Peyer's patch (tissue), 4 donors: ENCODE data around the gene SLC2A4. TPM values are rescaled to one million over a fixed set of nuclear protein-coding genes. Genes with fewer than 3 reads are reported as not detected.
"Not testable (repeated sequence)": the region's sequence is repeated elsewhere in the genome, so short reads cannot be mapped to it uniquely, and the experiment has no call there.

Experiments used
- DNase-seq, 3 donors: peaks; one replicate each; pipeline ENCODE4 v3.0.0-alpha.2; 2017 to 2019
- H3K27ac ChIP-seq, 4 donors: fragments of 200-600 bp; sonication (generic); one replicate each; pipeline ENCODE4 v1.5.1; 2016 to 2019
- H3K27me3 ChIP-seq, 2 donors: fragments of 200-600 bp; sonication (generic); one replicate each; pipeline ENCODE4 v1.5.1; 2019
- H3K36me3 ChIP-seq, 3 donors: fragments of 200-600 bp; sonication (generic); one replicate each; pipeline ENCODE4 v1.5.1; 2016 to 2019
- H3K4me1 ChIP-seq, 4 donors: fragments of 200-600 bp; sonication (generic); one replicate each; pipeline ENCODE4 v1.5.1; 2016 to 2019
- H3K4me3 ChIP-seq, 4 donors: fragments of 200-600 bp; sonication (generic); 1 replicate in 3 of 4; 2 replicates in 1 of 4; pipeline ENCODE4 v1.5.1; 2016 to 2019; ENCODE audit warnings: mild to moderate bottlenecking in 1 of 4
- H3K9me3 ChIP-seq, 4 donors: fragments of 200-600 bp; sonication (generic); one replicate each; pipeline ENCODE4 v1.5.1; 2016 to 2019; ENCODE audit warnings: mild to moderate bottlenecking in 1 of 4
- CTCF ChIP-seq, 6 experiments: fragments of 450-650 bp in 4 of 6; fragments of 200-600 bp in 2 of 6; sonication (generic) in 1 of 6; IDR thresholded peaks; one replicate each; pipeline ENCODE4 v1.5.1; 2017 to 2019; ENCODE audit warnings: antibody characterized with exemption in 6 of 6, mild to moderate bottlenecking in 3 of 6, moderate library complexity in 1 of 6
- POLR2A ChIP-seq, 2 donors: fragments of 450-650 bp; IDR thresholded peaks; one replicate each; pipeline ENCODE4 v1.5.1; 2017; ENCODE audit warnings: antibody characterized with exemption in 2 of 2, mild to moderate bottlenecking in 2 of 2, moderate library complexity in 2 of 2
- total RNA-seq, 4 donors: library from RNA; depleted of rRNA; stranded (reverse); fragments of >200 nt; gene quantifications; one replicate each; pipeline ENCODE4 v1.1.0, GENCODE V29; 2016

The SLC2A4 gene
- total RNA-seq, 4 donors from 2014 or later = 1.1 to 7.6 (median 4.8) TPM; not detected in 1

- H3K4me1 ChIP-seq = peaks cover 0 to 25% (median 13%) of the 10 kb centered on the region in 4 donors
- H3K27me3 ChIP-seq = no peaks in the 10 kb centered on the region
- no peak for DNase-seq
- peak overlapping the region; percentile 81 to 95 (median 88) for H3K4me3 ChIP-seq
- H3K9me3 ChIP-seq = no peaks in the 10 kb centered on the region
- peak overlapping the region; percentile 98 to 99 (median 98) for H3K27ac ChIP-seq
- TF ChIP-seq CTCF (IDR thresholded peaks at IDR 0.05) = no peak
- no peak for TF ChIP-seq POLR2A (IDR thresholded peaks at IDR 0.05)
- H3K36me3 ChIP-seq = peaks cover 0 to 48% (median 0%) of the 10 kb centered on the region in 3 donors
These were observed 38.1 kb upstream of the SLC2A4 start for GRCh38 chr17:7243453-7243729.

GRCh38 chr17:7243838-7244237 lies 37.7 kb upstream of the SLC2A4 start:
- DNase-seq, H3K27me3 ChIP-seq, H3K9me3 ChIP-seq: not testable (repeated sequence)
- Histone ChIP-seq H3K4me3 (peak overlapping the region in 1 of 4 donors; percentile 91), H3K27ac (peak overlapping the region; percentile 98 to 99 (median 98)), H3K36me3 (peaks cover 0 to 48% (median 0%) of the 10 kb centered on the region in 3 donors), H3K4me1 (peaks cover 0 to 30% (median 14%) of the 10 kb centered on the region in 4 donors)

GRCh38 chr17:7246779-7247178 lies 34.7 kb upstream of the SLC2A4 start:
- peaks cover 0 to 30% (median 16%) of the 10 kb centered on the region in 4 donors for H3K4me1 ChIP-seq
- H3K9me3 ChIP-seq = no peaks in the 10 kb centered on the region
- H3K27ac ChIP-seq = no peak overlapping the region
- no peaks in the 10 kb centered on the region for H3K27me3 ChIP-seq
- DNase-seq = no peak
- no peak overlapping the region for H3K4me3 ChIP-seq
- TF ChIP-seq POLR2A (IDR thresholded peaks at IDR 0.05) (no peak), CTCF (IDR thresholded peaks at IDR 0.05) (no peak)
- H3K36me3 ChIP-seq = peaks cover 0 to 35% (median 0%) of the 10 kb centered on the region in 3 donors

- no peak overlapping the region for H3K4me3 ChIP-seq
- H3K36me3 ChIP-seq = peaks cover 0 to 34% (median 0%) of the 10 kb centered on the region in 3 donors
- H3K27me3 ChIP-seq = no peaks in the 10 kb centered on the region
- H3K9me3 ChIP-seq = no peaks in the 10 kb centered on the region
- H3K27ac ChIP-seq = no peak overlapping the region
- peaks cover 0 to 35% (median 16%) of the 10 kb centered on the region in 4 donors for H3K4me1 ChIP-seq
- TF ChIP-seq POLR2A (IDR thresholded peaks at IDR 0.05) = no peak
- no peak for TF ChIP-seq CTCF (IDR thresholded peaks at IDR 0.05)
- no peak for DNase-seq
These were observed 32.7 kb upstream of the SLC2A4 start for GRCh38 chr17:7248796-7249195.

- Histone ChIP-seq H3K4me3 (no peak overlapping the region), H3K27ac (peak overlapping the region in 1 of 4 donors; percentile 98), H3K4me1 (peaks cover 0 to 33% (median 16%) of the 10 kb centered on the region in 4 donors), H3K9me3 (no peaks in the 10 kb centered on the region), H3K36me3 (peaks cover 0 to 30% (median 0%) of the 10 kb centered on the region in 3 donors), H3K27me3 (no peaks in the 10 kb centered on the region)
- DNase-seq = no peak
- TF ChIP-seq POLR2A (IDR thresholded peaks at IDR 0.05) = no peak
- no peak for TF ChIP-seq CTCF (IDR thresholded peaks at IDR 0.05)
These were observed 32.3 kb upstream of the SLC2A4 start for GRCh38 chr17:7249214-7249613.

- H3K27me3 ChIP-seq = no peaks in the 10 kb centered on the region
- DNase-seq = no peak
These were observed 31.7 kb upstream of the SLC2A4 start for GRCh38 chr17:7249830-7250229.

More at GRCh38 chr17:7249830-7250229, 31.7 kb upstream of the SLC2A4 start:
- Histone ChIP-seq H3K27ac (peak overlapping the region in 1 of 4 donors; percentile 98), H3K36me3 (peaks cover 0 to 30% (median 0%) of the 10 kb centered on the region in 3 donors), H3K4me1 (peaks cover 0 to 33% (median 16%) of the 10 kb centered on the region in 4 donors), H3K4me3 (peak overlapping the region in 3 of 4 donors; percentile 86 to 100 (median 89)), H3K9me3 (no peaks in the 10 kb centered on the region)
- TF ChIP-seq POLR2A (IDR thresholded peaks at IDR 0.05) (no peak), CTCF (IDR thresholded peaks at IDR 0.05) (no peak)
